ENCODE results near the gene ERBB4. TPM values are rescaled to one million over a fixed set of nuclear protein-coding genes. Genes with fewer than 3 reads are reported as not detected.

ERBB4 gene
- total and polyA plus RNA-seq, 10 of the 15 experiments (the other 5 are each of a cell fraction or from before 2014, with no cell fraction given), result under 0.01 to 0.23 (median 0.01) TPM; not detected in 4

DNA sequence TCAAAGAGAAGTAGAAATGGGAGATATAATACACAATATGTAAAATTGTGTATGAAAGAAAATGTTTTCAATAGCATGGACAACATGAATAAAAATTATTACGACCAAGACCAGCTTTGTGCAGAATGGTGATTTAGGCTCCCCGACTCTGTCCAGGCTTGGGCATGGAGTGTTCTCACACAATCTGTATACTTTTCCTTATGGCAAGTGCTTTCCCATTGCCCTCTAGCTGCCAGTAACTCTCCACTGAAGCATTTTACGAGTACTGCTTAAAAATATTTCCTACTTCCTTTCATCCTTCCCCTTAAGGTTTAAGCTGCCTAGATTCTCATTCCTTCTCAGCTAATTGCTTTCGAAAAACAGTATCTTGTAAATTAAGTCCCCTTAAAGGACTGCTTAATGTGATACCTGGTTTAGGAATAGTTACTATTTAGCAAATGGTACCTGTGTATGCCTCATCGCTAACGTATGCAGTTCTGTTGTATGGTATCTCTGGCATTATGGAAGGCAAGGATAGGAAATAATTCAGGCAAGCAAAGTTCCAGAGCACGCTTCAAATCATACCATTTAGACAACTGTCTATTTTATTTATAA, 714.6 kb downstream of the ERBB4 start:
- H3K9me3 ChIP-seq (replicated peaks; ENCODE audit: control insufficient read depth, insufficient read depth, low read length), result no peaks in the 10 kb centered on the region
- 27% methylated on average over 7 of the region's 7 CpGs for WGBS (ENCODE audit: insufficient coverage, insufficient replicate concordance, low lambda C conversion rate, missing lambda C conversion rate)
- no peak overlapping the region for H2AFZ ChIP-seq (ENCODE audit: control insufficient read depth, low read depth, low read length)
- no peaks in the 10 kb centered on the region for H3K36me3 ChIP-seq (ENCODE audit: control insufficient read depth in 2 of 2, insufficient read depth in 2 of 2, low read length in 1 of 2)
- no peaks in the 10 kb centered on the region for H3K4me1 ChIP-seq (ENCODE audit: control insufficient read depth, insufficient read depth, low read length)
- FAIRE-seq, result no peak
- ChIA-PET SMC1A (ENCODE audit: uncharacterized antibody, unreplicated experiment) (interaction anchor here (1.0 kb wide), 1 partner anchor 208 kb away, joined by 3 read pairs; no protein-coding TSS in a partner anchor), POLR2A (no interaction called here), RAD21 (ENCODE audit: unreplicated experiment) (no interaction called here), CTCF (no interaction called here)
- no peak overlapping the region for H3K4me3 ChIP-seq
- no peak for ATAC-seq
- no peaks in the 10 kb centered on the region for H4K20me1 ChIP-seq (ENCODE audit: control insufficient read depth, insufficient read depth)
- no peak overlapping the region for H3K4me2 ChIP-seq (ENCODE audit: control insufficient read depth, insufficient read depth)
- H3K27me3 ChIP-seq (replicated peaks in 1 of 2; ENCODE audit: control insufficient read depth in 2 of 2, insufficient read depth in 2 of 2, low read length in 1 of 2), result no peaks in the 10 kb centered on the region
- no peak overlapping the region for H3K9ac ChIP-seq (ENCODE audit: control insufficient read depth, insufficient read depth, low read length)
- H3K27ac ChIP-seq (ENCODE audit: control insufficient read depth, insufficient read depth), result no peak overlapping the region
- H3K79me2 ChIP-seq (ENCODE audit: control insufficient read depth, insufficient read depth, low read length), result no peaks in the 10 kb centered on the region
- intact Hi-C loops (cut with micrococcal nuclease; ENCODE audit: unreplicated experiment), result no loop called here
- DNase-seq (ENCODE audit: low read depth, low spot score), result no peak
- no TSS peak for BruUV-seq (replicated peaks)
- in situ Hi-C loops (cut with MboI), result no loop called here
- no peak for TF ChIP-seq NR2C2 (IDR thresholded peaks at IDR 0.05; ENCODE audit: borderline replicate concordance, control insufficient read depth, insufficient read length, low read depth)
- TF ChIP-seq CBFB (IDR thresholded peaks at IDR 0.05; ENCODE audit: low read depth), result no peak
- no peak for TF ChIP-seq RB1 (IDR thresholded peaks at IDR 0.05; ENCODE audit: borderline replicate concordance)
- no peak for TF ChIP-seq FOXK2 (IDR thresholded peaks at IDR 0.05)
- no peak for TF ChIP-seq SMAD5 (IDR thresholded peaks at IDR 0.05; ENCODE audit: low read depth)
- no peak for TF ChIP-seq SMARCA5 (IDR thresholded peaks at IDR 0.05)
- TF ChIP-seq POLR2AphosphoS5 (IDR thresholded peaks at IDR 0.05; ENCODE audit: low read length), result no peak
- TF ChIP-seq, protein P1, sequence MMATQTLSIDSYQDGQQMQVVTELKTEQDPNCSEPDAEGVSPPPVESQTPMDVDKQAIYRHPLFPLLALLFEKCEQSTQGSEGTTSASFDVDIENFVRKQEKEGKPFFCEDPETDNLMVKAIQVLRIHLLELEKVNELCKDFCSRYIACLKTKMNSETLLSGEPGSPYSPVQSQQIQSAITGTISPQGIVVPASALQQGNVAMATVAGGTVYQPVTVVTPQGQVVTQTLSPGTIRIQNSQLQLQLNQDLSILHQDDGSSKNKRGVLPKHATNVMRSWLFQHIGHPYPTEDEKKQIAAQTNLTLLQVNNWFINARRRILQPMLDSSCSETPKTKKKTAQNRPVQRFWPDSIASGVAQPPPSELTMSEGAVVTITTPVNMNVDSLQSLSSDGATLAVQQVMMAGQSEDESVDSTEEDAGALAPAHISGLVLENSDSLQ (IDR thresholded peaks at IDR 0.05), result no peak
- TF ChIP-seq, protein P2, sequence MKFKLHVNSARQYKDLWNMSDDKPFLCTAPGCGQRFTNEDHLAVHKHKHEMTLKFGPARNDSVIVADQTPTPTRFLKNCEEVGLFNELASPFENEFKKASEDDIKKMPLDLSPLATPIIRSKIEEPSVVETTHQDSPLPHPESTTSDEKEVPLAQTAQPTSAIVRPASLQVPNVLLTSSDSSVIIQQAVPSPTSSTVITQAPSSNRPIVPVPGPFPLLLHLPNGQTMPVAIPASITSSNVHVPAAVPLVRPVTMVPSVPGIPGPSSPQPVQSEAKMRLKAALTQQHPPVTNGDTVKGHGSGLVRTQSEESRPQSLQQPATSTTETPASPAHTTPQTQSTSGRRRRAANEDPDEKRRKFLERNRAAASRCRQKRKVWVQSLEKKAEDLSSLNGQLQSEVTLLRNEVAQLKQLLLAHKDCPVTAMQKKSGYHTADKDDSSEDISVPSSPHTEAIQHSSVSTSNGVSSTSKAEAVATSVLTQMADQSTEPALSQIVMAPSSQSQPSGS (IDR thresholded peaks at IDR 0.05; ENCODE audit: low read length), result no peak
- TF ChIP-seq, protein P3, sequence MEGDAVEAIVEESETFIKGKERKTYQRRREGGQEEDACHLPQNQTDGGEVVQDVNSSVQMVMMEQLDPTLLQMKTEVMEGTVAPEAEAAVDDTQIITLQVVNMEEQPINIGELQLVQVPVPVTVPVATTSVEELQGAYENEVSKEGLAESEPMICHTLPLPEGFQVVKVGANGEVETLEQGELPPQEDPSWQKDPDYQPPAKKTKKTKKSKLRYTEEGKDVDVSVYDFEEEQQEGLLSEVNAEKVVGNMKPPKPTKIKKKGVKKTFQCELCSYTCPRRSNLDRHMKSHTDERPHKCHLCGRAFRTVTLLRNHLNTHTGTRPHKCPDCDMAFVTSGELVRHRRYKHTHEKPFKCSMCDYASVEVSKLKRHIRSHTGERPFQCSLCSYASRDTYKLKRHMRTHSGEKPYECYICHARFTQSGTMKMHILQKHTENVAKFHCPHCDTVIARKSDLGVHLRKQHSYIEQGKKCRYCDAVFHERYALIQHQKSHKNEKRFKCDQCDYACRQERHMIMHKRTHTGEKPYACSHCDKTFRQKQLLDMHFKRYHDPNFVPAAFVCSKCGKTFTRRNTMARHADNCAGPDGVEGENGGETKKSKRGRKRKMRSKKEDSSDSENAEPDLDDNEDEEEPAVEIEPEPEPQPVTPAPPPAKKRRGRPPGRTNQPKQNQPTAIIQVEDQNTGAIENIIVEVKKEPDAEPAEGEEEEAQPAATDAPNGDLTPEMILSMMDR (IDR thresholded peaks at IDR 0.05 in 2 of 3, conservative IDR thresholded peaks at IDR 0.05 in 1 of 3; ENCODE audit: control insufficient read depth in 2 of 3, extremely low read depth in 1 of 3, insufficient read depth in 1 of 3, low read depth in 3 of 3, low read length in 3 of 3), result no peak
- no peak for TF ChIP-seq HDAC6 (IDR thresholded peaks at IDR 0.05; ENCODE audit: unreplicated experiment)
- TF ChIP-seq, protein P4, sequence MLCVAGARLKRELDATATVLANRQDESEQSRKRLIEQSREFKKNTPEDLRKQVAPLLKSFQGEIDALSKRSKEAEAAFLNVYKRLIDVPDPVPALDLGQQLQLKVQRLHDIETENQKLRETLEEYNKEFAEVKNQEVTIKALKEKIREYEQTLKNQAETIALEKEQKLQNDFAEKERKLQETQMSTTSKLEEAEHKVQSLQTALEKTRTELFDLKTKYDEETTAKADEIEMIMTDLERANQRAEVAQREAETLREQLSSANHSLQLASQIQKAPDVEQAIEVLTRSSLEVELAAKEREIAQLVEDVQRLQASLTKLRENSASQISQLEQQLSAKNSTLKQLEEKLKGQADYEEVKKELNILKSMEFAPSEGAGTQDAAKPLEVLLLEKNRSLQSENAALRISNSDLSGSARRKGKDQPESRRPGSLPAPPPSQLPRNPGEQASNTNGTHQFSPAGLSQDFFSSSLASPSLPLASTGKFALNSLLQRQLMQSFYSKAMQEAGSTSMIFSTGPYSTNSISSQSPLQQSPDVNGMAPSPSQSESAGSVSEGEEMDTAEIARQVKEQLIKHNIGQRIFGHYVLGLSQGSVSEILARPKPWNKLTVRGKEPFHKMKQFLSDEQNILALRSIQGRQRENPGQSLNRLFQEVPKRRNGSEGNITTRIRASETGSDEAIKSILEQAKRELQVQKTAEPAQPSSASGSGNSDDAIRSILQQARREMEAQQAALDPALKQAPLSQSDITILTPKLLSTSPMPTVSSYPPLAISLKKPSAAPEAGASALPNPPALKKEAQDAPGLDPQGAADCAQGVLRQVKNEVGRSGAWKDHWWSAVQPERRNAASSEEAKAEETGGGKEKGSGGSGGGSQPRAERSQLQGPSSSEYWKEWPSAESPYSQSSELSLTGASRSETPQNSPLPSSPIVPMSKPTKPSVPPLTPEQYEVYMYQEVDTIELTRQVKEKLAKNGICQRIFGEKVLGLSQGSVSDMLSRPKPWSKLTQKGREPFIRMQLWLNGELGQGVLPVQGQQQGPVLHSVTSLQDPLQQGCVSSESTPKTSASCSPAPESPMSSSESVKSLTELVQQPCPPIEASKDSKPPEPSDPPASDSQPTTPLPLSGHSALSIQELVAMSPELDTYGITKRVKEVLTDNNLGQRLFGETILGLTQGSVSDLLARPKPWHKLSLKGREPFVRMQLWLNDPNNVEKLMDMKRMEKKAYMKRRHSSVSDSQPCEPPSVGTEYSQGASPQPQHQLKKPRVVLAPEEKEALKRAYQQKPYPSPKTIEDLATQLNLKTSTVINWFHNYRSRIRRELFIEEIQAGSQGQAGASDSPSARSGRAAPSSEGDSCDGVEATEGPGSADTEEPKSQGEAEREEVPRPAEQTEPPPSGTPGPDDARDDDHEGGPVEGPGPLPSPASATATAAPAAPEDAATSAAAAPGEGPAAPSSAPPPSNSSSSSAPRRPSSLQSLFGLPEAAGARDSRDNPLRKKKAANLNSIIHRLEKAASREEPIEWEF (IDR thresholded peaks at IDR 0.05; ENCODE audit: insufficient replicate concordance, low read depth, low read length), result no peak
- TF ChIP-seq MYB (IDR thresholded peaks at IDR 0.05; ENCODE audit: borderline replicate concordance, low read depth, low read length), result no peak
- TF ChIP-seq, protein P5, sequence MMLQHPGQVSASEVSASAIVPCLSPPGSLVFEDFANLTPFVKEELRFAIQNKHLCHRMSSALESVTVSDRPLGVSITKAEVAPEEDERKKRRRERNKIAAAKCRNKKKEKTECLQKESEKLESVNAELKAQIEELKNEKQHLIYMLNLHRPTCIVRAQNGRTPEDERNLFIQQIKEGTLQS (IDR thresholded peaks at IDR 0.05; ENCODE audit: borderline replicate concordance, extremely low read depth, low read depth, low read length), result no peak
- no peak for TF ChIP-seq POLR2A (IDR thresholded peaks at IDR 0.05; ENCODE audit: low read depth, low read length)
